H1 (cell line): Measurements from ENCODE around the gene ATP2B3.

Source experiments
- CEBPB ChIP-seq: IDR thresholded peaks from 2 replicates; pipeline ENCODE4 v1.6.1; 2012; ENCODE audit warnings: low read depth, low read length
- CTCF ChIP-seq, 3 experiments: IDR thresholded peaks; 1 replicate in 2 of 3; 2 replicates in 1 of 3; pipeline versions ENCODE4 v1.5.1 to v1.6.1; 2011; ENCODE audit warnings: low read length in 3 of 3, mild to moderate bottlenecking in 3 of 3, inconsistent platforms in 2 of 3, low read depth in 1 of 3, moderate library complexity in 1 of 3; ENCODE audit not compliant: insufficient read depth in 1 of 3; ENCODE audit errors: control extremely low read depth in 1 of 3
- EZH2 ChIP-seq: fragments of 200-600 bp; sonication (generic); IDR thresholded peaks from 2 replicates; pipeline ENCODE4 v1.7.1; 2012; ENCODE audit warnings: low read depth, mild to moderate bottlenecking, moderate library complexity, low read length, inconsistent platforms; ENCODE audit not compliant: severe bottlenecking
- GABPA ChIP-seq: IDR thresholded peaks from 2 replicates; pipeline ENCODE4 v1.6.1; 2011; ENCODE audit warnings: mild to moderate bottlenecking, low read length, moderate library complexity, borderline replicate concordance; ENCODE audit not compliant: insufficient read depth
- MAX ChIP-seq: IDR thresholded peaks from 2 replicates; pipeline ENCODE4 v1.6.1; 2012; ENCODE audit warnings: inconsistent platforms
- POLR2AphosphoS5 ChIP-seq: IDR thresholded peaks from 2 replicates; pipeline ENCODE4 v1.6.1; 2011; ENCODE audit warnings: low read depth, low read length
- RAD21 ChIP-seq, 2 experiments: IDR thresholded peaks in 1 of 2; conservative IDR thresholded peaks in 1 of 2; 2 replicates each; pipeline ENCODE4 v1.6.1; 2011; ENCODE audit warnings: low read depth in 2 of 2, low read length in 2 of 2, improper control_type of control experiment in 1 of 2, inconsistent platforms in 1 of 2, mild to moderate bottlenecking in 1 of 2, moderate library complexity in 1 of 2
- RXRA ChIP-seq: IDR thresholded peaks from 2 replicates; pipeline ENCODE4 v1.6.1; 2011; ENCODE audit warnings: low read depth, mild to moderate bottlenecking, low read length, moderate library complexity; ENCODE audit not compliant: insufficient read depth

GRCh38 chrX:153627675-153628111, 110.3 kb downstream of the ATP2B3 start:
- TF ChIP-seq RAD21 (IDR thresholded peaks at IDR 0.05 in 1 of 2, conservative IDR thresholded peaks at IDR 0.05 in 1 of 2; ENCODE audit: low read depth in 2 of 2, low read length in 2 of 2): no peak
- TF ChIP-seq RXRA: no peak
- TF ChIP-seq GABPA: no peak
- TF ChIP-seq POLR2AphosphoS5: no peak
- TF ChIP-seq CTCF (IDR thresholded peaks at IDR 0.05; ENCODE audit: control extremely low read depth in 1 of 3, insufficient read depth in 1 of 3, low read depth in 1 of 3, low read length in 3 of 3): no peak
- no peak for TF ChIP-seq EZH2
- TF ChIP-seq CEBPB: no peak
- no peak for TF ChIP-seq MAX
